GM12878 (cell line): ENCODE results near the gene NRXN3. TPM values are rescaled to one million over a fixed set of nuclear protein-coding genes. Genes with fewer than 3 reads are reported as not detected.

Experiments used
- ATAC-seq: fragments of 200-7000 bp; cut with Tn5 transposase; 3 replicates; pipeline ENCODE4 v1.9.1; 2020; ENCODE audit warnings: mild to moderate bottlenecking, moderate library complexity
- BruUV-seq: library from RNA; stranded (reverse); fragments of 400-500 nt; replicated peaks from 2 replicates; lab custom pipeline; 2021; lab: Mats Ljungman, UMichigan
- CTCF ChIA-PET: fragments of 300-600 bp; sonication (Branson Sonifier 250); formaldehyde crosslinking; extraction: SDS; loops from one replicate; lab custom pipeline; 2021; ENCODE audit warnings: inconsistent platforms; lab: Yijun Ruan, JAX
- POLR2A ChIA-PET: fragments of 350-600 bp; formaldehyde crosslinking; extraction: SDS; loops from one replicate; lab custom pipeline; 2021; ENCODE audit warnings: inconsistent platforms; lab: Charles Lee
- RAD21 ChIA-PET: fragments of 300-600 bp; sonication (Branson Sonifier 250); formaldehyde crosslinking; loops from one replicate; lab custom pipeline; 2023; ENCODE audit warnings: antibody characterized with exemption; ENCODE audit not compliant: unreplicated experiment; lab: Charles Lee
- SMC1A ChIA-PET: fragments of 300-600 bp; sonication (Branson Sonifier 250); formaldehyde crosslinking; loops from one replicate; lab custom pipeline; 2023; ENCODE audit not compliant: unreplicated experiment, uncharacterized antibody; lab: Charles Lee
- DNase-seq: peaks from one replicate; pipeline ENCODE4 v3.0.0-alpha.2; 2011; ENCODE audit warnings: low read depth, low spot score
- FAIRE-seq: peaks from 3 replicates; lab custom pipeline; 2011; peaks lifted over from hg19 to GRCh38; lab: Jason Lieb, UNC
- H2AFZ ChIP-seq: 2 replicates; pipeline ENCODE4 v1.6.0; 2011; ENCODE audit warnings: low read depth, low read length, control low read depth; ENCODE audit not compliant: control insufficient read depth
- H3K27ac ChIP-seq: 2 replicates; pipeline ENCODE4 v1.5.1; 2011; ENCODE audit warnings: control low read depth; ENCODE audit not compliant: control insufficient read depth, insufficient read depth
- H3K27me3 ChIP-seq, 2 experiments: replicated peaks in 1 of 2; 2 replicates each; pipeline versions ENCODE4 v1.6.0 to v1.6.1; 2011; ENCODE audit warnings: low read length in 1 of 2; ENCODE audit not compliant: control insufficient read depth in 2 of 2, insufficient read depth in 2 of 2
- H3K36me3 ChIP-seq, 2 experiments: 2 replicates each; pipeline ENCODE4 v1.5.1; 2011; ENCODE audit warnings: low read length in 1 of 2; ENCODE audit not compliant: control insufficient read depth in 2 of 2, insufficient read depth in 2 of 2
- H3K4me1 ChIP-seq: 2 replicates; pipeline ENCODE4 v1.6.1; 2011; ENCODE audit warnings: mild to moderate bottlenecking, low read length, moderate library complexity, mixed read lengths; ENCODE audit not compliant: control insufficient read depth, insufficient read depth
- H3K4me2 ChIP-seq: 2 replicates; pipeline ENCODE4 v1.6.0; 2011; ENCODE audit warnings: control low read depth; ENCODE audit not compliant: control insufficient read depth, insufficient read depth
- H3K4me3 ChIP-seq: fragments of 200-600 bp; sonication (generic); 2 replicates; pipeline ENCODE4 v1.5.1; 2016
- H3K79me2 ChIP-seq: 2 replicates; pipeline ENCODE4 v1.6.0; 2011; ENCODE audit warnings: low read length; ENCODE audit not compliant: control insufficient read depth, insufficient read depth
- H3K9ac ChIP-seq: 2 replicates; pipeline ENCODE4 v1.8.0; 2011; ENCODE audit warnings: low read length, control low read depth, mixed read lengths; ENCODE audit not compliant: control insufficient read depth, insufficient read depth
- H3K9me3 ChIP-seq: replicated peaks from 3 replicates; pipeline ENCODE4 v1.5.1; 2011; ENCODE audit warnings: mild to moderate bottlenecking, low read length; ENCODE audit not compliant: control insufficient read depth, insufficient read depth
- H4K20me1 ChIP-seq: 2 replicates; pipeline ENCODE4 v1.6.0; 2011; ENCODE audit not compliant: control insufficient read depth, insufficient read depth
- BCL3 ChIP-seq: IDR thresholded peaks from 2 replicates; pipeline ENCODE4 v1.6.1; 2011; ENCODE audit warnings: borderline replicate concordance, low read depth, mild to moderate bottlenecking, moderate library complexity, low read length; ENCODE audit not compliant: insufficient read depth, poor library complexity, severe bottlenecking
- CEBPB ChIP-seq, 2 experiments: fragments of 150-350 bp in 1 of 2; IDR thresholded peaks; 2 replicates each; pipeline ENCODE4 v1.6.1; 2012 to 2014; ENCODE audit warnings: low read depth in 2 of 2, low read length in 2 of 2, borderline replicate concordance in 1 of 2, inconsistent platforms in 1 of 2
- E2F8 ChIP-seq: fragments of 450-650 bp; IDR thresholded peaks from 2 replicates; pipeline ENCODE4 v1.6.1; 2018; ENCODE audit warnings: mild to moderate bottlenecking, low read depth, moderate library complexity; ENCODE audit not compliant: partially characterized antibody
- FOXK2 ChIP-seq: fragments of 450-650 bp; IDR thresholded peaks from 2 replicates; pipeline ENCODE4 v1.6.1; 2017; ENCODE audit warnings: mild to moderate bottlenecking, moderate library complexity
- GABPA ChIP-seq: IDR thresholded peaks from 2 replicates; pipeline ENCODE4 v1.6.1; 2014; ENCODE audit warnings: antibody characterized with exemption, low read depth, mild to moderate bottlenecking, inconsistent platforms
- HDAC6 ChIP-seq: fragments of 200-600 bp; sonication (generic); IDR thresholded peaks from one replicate; pipeline ENCODE4 v1.8.0; 2017; ENCODE audit warnings: antibody characterized with exemption; ENCODE audit not compliant: unreplicated experiment
- HDGF ChIP-seq: fragments of 450-650 bp; IDR thresholded peaks from 2 replicates; pipeline ENCODE4 v1.6.1; 2016; ENCODE audit warnings: antibody characterized with exemption
- IKZF1 ChIP-seq: fragments of 450-650 bp; conservative IDR thresholded peaks from 2 replicates; pipeline ENCODE4 v1.6.1; 2017; ENCODE audit warnings: antibody characterized with exemption, mild to moderate bottlenecking
- JUND ChIP-seq: IDR thresholded peaks from 2 replicates; pipeline ENCODE4 v1.6.1; 2012; ENCODE audit warnings: low read depth, mild to moderate bottlenecking, low read length, improper control_type of control experiment, moderate library complexity
- NR2C2 ChIP-seq: IDR thresholded peaks from 2 replicates; pipeline ENCODE4 v1.6.1; 2011; ENCODE audit warnings: borderline replicate concordance, low read depth; ENCODE audit not compliant: control insufficient read depth, insufficient read length
- PRDM15 ChIP-seq: fragments of 450-650 bp; formaldehyde crosslinking; IDR thresholded peaks from 2 replicates; pipeline ENCODE4 v1.4.0; 2020; ENCODE audit warnings: mild to moderate bottlenecking, moderate library complexity
- RFX5 ChIP-seq: IDR thresholded peaks from 2 replicates; pipeline ENCODE4 v1.6.1; 2011; ENCODE audit warnings: low read depth, low read length, improper control_type of control experiment
- SMAD1 ChIP-seq: fragments of 450-650 bp; IDR thresholded peaks from 2 replicates; pipeline ENCODE4 v1.6.1; 2018; ENCODE audit warnings: mild to moderate bottlenecking, low read depth; ENCODE audit not compliant: partially characterized antibody
- SUPT20H ChIP-seq: IDR thresholded peaks from 2 replicates; pipeline ENCODE4 v1.6.1; 2011; ENCODE audit warnings: low read depth, mild to moderate bottlenecking, low read length, moderate library complexity, borderline replicate concordance; ENCODE audit not compliant: control insufficient read depth
- USF1 ChIP-seq: IDR thresholded peaks from 2 replicates; pipeline ENCODE4 v1.6.1; 2011; ENCODE audit warnings: borderline replicate concordance, low read depth, mild to moderate bottlenecking, moderate library complexity, mixed read lengths, low read length; ENCODE audit not compliant: insufficient read depth; ENCODE audit errors: extremely low read length
- ZNF384 ChIP-seq: IDR thresholded peaks from 2 replicates; pipeline ENCODE4 v1.6.1; 2012; ENCODE audit warnings: low read depth, mild to moderate bottlenecking, low read length, improper control_type of control experiment, borderline replicate concordance
- WGBS: methylation state at CpG from one replicate; pipeline ENCODE4 v1.1.6; 2016; ENCODE audit warnings: low lambda C conversion rate; ENCODE audit not compliant: insufficient replicate concordance, insufficient coverage; ENCODE audit errors: missing lambda C conversion rate; 5-methylcytosine and 5-hydroxymethylcytosine counted together
- in situ Hi-C: fragments of 300-500 bp; cut with MboI; formaldehyde crosslinking; loops from 9 replicates; pipeline ENCODE4 v1.14.3; 2018; ENCODE audit warnings: mixed read lengths
- intact Hi-C: fragments of 100-400 bp; cut with micrococcal nuclease; formaldehyde crosslinking; loops from one replicate; pipeline ENCODE4 v1.14.2; 2022; ENCODE audit not compliant: unreplicated experiment
- polyA plus RNA-seq, 11 experiments: library from polyadenylated mRNA; depleted of rRNA in 4 of 11; unstranded in 6 of 11; stranded (reverse) in 5 of 11; fragments of >200 nt; fragmentation: Nextera tagmentation in 4 of 11; fragmentation: Illumina TruSeq in 1 of 11; extraction: Ambion mirVana in 4 of 11; extraction: Trizol in 1 of 11; gene quantifications; 1 replicate in 1 of 11; 2 replicates in 10 of 11; pipeline versions ENCODE4 v1.2.1 to v1.2.3, GENCODE V29; 2011 to 2016; ENCODE audit warnings: inconsistent platforms in 2 of 11, missing spikeins in 2 of 11, low read depth in 1 of 11
- total RNA-seq, 4 experiments: library from RNA; depleted of rRNA in 3 of 4; stranded (reverse); fragments of >200 nt in 3 of 4; fragmentation: Illumina TruSeq in 1 of 4; extraction: Trizol in 1 of 4; gene quantifications; 2 replicates each; pipeline versions ENCODE4 v1.2.1 to v1.2.3, GENCODE V29; 2013 to 2021

The NRXN3 gene
- total and polyA plus RNA-seq, 10 of the 15 experiments (the other 5 are each of a cell fraction or from before 2014, with no cell fraction given), result 0.52 to 3.3 (median 1.4) TPM

GRCh38 chr14:79658769-79659168 is 1488.6 kb downstream of the NRXN3 start:
- Histone ChIP-seq H3K36me3 (no peaks in the 10 kb centered on the region), H3K27me3 (no peaks in the 10 kb centered on the region), H3K79me2 (no peaks in the 10 kb centered on the region), H3K27ac (no peak overlapping the region), H3K9me3 (no peaks in the 10 kb centered on the region; the same call in 2 of the 3 replicates), H3K9ac (no peak overlapping the region), H3K4me3 (no peak overlapping the region), H3K4me2 (no peak overlapping the region), H2AFZ (no peak overlapping the region), H3K4me1 (no peaks in the 10 kb centered on the region), H4K20me1 (no peaks in the 10 kb centered on the region)
- no TSS peak for BruUV-seq
- no peak for FAIRE-seq
- POLR2A ChIA-PET, result no interaction called here
- intact Hi-C loops, result no loop called here
- DNase-seq, result no peak
- RAD21 ChIA-PET, result no interaction called here
- in situ Hi-C loops, result no loop called here
- SMC1A ChIA-PET, result no interaction called here
- CTCF ChIA-PET, result no interaction called here
- no peak for ATAC-seq
- WGBS, result 36% methylated on average over 4 of the region's 4 CpGs
- TF ChIP-seq BCL3 (no peak), SUPT20H (no peak), USF1 (no peak), IKZF1 (no peak), GABPA (no peak), NR2C2 (no peak), FOXK2 (no peak), CEBPB (IDR thresholded peaks at IDR 0.05; ENCODE audit: borderline replicate concordance in 1 of 2, low read depth in 2 of 2, low read length in 2 of 2) (no peak), E2F8 (no peak), HDAC6 (no peak), JUND (no peak), SMAD1 (no peak), ZNF384 (no peak), PRDM15 (CRISPR knock-in tag) (no peak), HDGF (no peak), RFX5 (no peak)
